Neural crest cell (in vitro differentiated cells): ENCODE results near the gene PRRC2A. TPM values are rescaled to one million over a fixed set of nuclear protein-coding genes. Genes with fewer than 3 reads are reported as not detected.
A peak's percentile ranks its signal among the peaks of the same experiment; 100 is the strongest.
"Not testable (repeated sequence)": the region's sequence is repeated elsewhere in the genome, so short reads cannot be mapped to it uniquely, and the experiment has no call there.

ENCODE experiments used
- DNase-seq: peaks from one replicate; pipeline ENCODE4 v3.0.0; 2021; ENCODE audit warnings: low read depth, mixed read lengths, low spot score
- H3K27ac Mint-ChIP-seq: one replicate; pipeline ENCODE4 v1.8.0; 2021; ENCODE audit warnings: mild to moderate bottlenecking, mixed read lengths; ENCODE audit not compliant: unreplicated experiment
- H3K27me3 Mint-ChIP-seq: 2 replicates; pipeline ENCODE4 v1.8.0; 2021; ENCODE audit warnings: low read depth, mild to moderate bottlenecking, mixed read lengths
- H3K36me3 Mint-ChIP-seq: 2 replicates; pipeline ENCODE4 v1.8.0; 2021; ENCODE audit warnings: low read depth, mild to moderate bottlenecking, mixed read lengths
- H3K4me1 Mint-ChIP-seq: 2 replicates; pipeline ENCODE4 v1.8.0; 2021; ENCODE audit warnings: mixed read lengths
- H3K4me3 Mint-ChIP-seq: one replicate; pipeline ENCODE4 v1.8.0; 2021; ENCODE audit warnings: mild to moderate bottlenecking, mixed read lengths
- H3K9me3 Mint-ChIP-seq: 2 replicates; pipeline ENCODE4 v1.8.0; 2021; ENCODE audit warnings: mixed read lengths
- CTCF ChIP-seq: fragments of 200-600 bp; sonication (generic); conservative IDR thresholded peaks from 2 replicates; pipeline ENCODE4 v1.5.0; 2021; ENCODE audit warnings: antibody characterized with exemption, mild to moderate bottlenecking
- total RNA-seq: library from RNA; stranded (reverse); gene quantifications from 2 replicates; pipeline ENCODE4 v1.2.1, GENCODE V29; 2021

Gene PRRC2A
- total RNA-seq, 1 donor from 2014 or later, result 356 TPM

- TF ChIP-seq CTCF, result no peak
- H3K27me3 Mint-ChIP-seq, result no peaks in the 10 kb centered on the region
Observed at GRCh38 chr6:31588871-31589650, 31.5 kb upstream of the PRRC2A start.

GRCh38 chr6:31590691-31591090 is 29.8 kb upstream of the PRRC2A start:
- H3K27ac Mint-ChIP-seq, H3K27me3 Mint-ChIP-seq, DNase-seq, H3K9me3 Mint-ChIP-seq, H3K4me3 Mint-ChIP-seq, H3K4me1 Mint-ChIP-seq, H3K36me3 Mint-ChIP-seq: not testable (repeated sequence)

More at GRCh38 chr6:31588871-31589650, 31.5 kb upstream of the PRRC2A start:
- Mint-ChIP-seq H3K9me3 (no peaks in the 10 kb centered on the region), H3K36me3 (no peaks in the 10 kb centered on the region), H3K4me3 (no peak overlapping the region), H3K4me1 (peaks cover 10% of the 10 kb centered on the region), H3K27ac (no peak overlapping the region)
- no peak for DNase-seq

- no peak overlapping the region for H3K4me3 Mint-ChIP-seq
- no peaks in the 10 kb centered on the region for H3K9me3 Mint-ChIP-seq
- TF ChIP-seq CTCF, result no peak
- DNase-seq, result no peak
- H3K36me3 Mint-ChIP-seq, result no peaks in the 10 kb centered on the region
- H3K27me3 Mint-ChIP-seq, result no peaks in the 10 kb centered on the region
- H3K27ac Mint-ChIP-seq, result no peak overlapping the region
- H3K4me1 Mint-ChIP-seq, result peaks cover 6% of the 10 kb centered on the region
Observed at GRCh38 chr6:31592396-31592771, 28.1 kb upstream of the PRRC2A start.

- no peak overlapping the region for H3K4me3 Mint-ChIP-seq
Observed at GRCh38 chr6:31597006-31597405, 23.5 kb upstream of the PRRC2A start.

GRCh38 chr6:31607317-31607716 is 13.2 kb upstream of the PRRC2A start:
- H3K27me3 Mint-ChIP-seq, result no peaks in the 10 kb centered on the region
- no peak overlapping the region for H3K4me3 Mint-ChIP-seq
- no peaks in the 10 kb centered on the region for H3K4me1 Mint-ChIP-seq
- no peak for TF ChIP-seq CTCF
- no peaks in the 10 kb centered on the region for H3K9me3 Mint-ChIP-seq
- DNase-seq, result no peak
- H3K27ac Mint-ChIP-seq, result no peak overlapping the region
- H3K36me3 Mint-ChIP-seq, result no peaks in the 10 kb centered on the region

More at GRCh38 chr6:31597006-31597405, 23.5 kb upstream of the PRRC2A start:
- Mint-ChIP-seq H3K27me3 (no peaks in the 10 kb centered on the region), H3K9me3 (no peaks in the 10 kb centered on the region), H3K27ac (no peak overlapping the region), H3K36me3 (no peaks in the 10 kb centered on the region), H3K4me1 (peaks cover 6% of the 10 kb centered on the region)
- TF ChIP-seq CTCF, result peak; percentile 58
- DNase-seq, result no peak
